GM21381 (cell line): Measurements from ENCODE around the gene PRKN.
"Not testable (repeated sequence)": the region's sequence is repeated elsewhere in the genome, so short reads cannot be mapped to it uniquely, and the experiment has no call there.

Experiments used
- ATAC-seq: cut with Tn5 transposase; IDR thresholded peaks from one replicate; pipeline ENCODE4 v1.9.1; 2021; ENCODE audit warnings: mild to moderate bottlenecking, moderate library complexity; ENCODE audit not compliant: unreplicated experiment

The PRKN gene

DNA sequence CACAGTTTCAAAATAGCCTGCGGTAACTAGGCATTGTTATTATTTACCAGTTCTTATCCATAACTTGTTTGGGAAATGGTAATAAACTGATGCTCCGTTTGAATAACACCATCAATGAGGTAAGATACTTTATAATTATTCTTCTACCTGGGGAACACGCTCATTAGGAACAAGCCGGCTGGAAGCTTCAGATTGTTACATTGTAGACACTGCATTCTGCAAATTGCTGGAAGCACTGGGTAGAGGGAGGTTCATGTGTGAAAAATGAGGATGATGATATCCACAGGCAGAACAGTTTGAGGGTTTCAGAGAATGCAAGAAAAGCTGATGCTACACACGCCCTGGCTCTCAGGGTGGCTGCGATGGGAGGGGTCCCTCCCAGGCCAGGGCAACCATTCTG lies 893.1 kb downstream of the PRKN start:
- ATAC-seq: no peak

DNA sequence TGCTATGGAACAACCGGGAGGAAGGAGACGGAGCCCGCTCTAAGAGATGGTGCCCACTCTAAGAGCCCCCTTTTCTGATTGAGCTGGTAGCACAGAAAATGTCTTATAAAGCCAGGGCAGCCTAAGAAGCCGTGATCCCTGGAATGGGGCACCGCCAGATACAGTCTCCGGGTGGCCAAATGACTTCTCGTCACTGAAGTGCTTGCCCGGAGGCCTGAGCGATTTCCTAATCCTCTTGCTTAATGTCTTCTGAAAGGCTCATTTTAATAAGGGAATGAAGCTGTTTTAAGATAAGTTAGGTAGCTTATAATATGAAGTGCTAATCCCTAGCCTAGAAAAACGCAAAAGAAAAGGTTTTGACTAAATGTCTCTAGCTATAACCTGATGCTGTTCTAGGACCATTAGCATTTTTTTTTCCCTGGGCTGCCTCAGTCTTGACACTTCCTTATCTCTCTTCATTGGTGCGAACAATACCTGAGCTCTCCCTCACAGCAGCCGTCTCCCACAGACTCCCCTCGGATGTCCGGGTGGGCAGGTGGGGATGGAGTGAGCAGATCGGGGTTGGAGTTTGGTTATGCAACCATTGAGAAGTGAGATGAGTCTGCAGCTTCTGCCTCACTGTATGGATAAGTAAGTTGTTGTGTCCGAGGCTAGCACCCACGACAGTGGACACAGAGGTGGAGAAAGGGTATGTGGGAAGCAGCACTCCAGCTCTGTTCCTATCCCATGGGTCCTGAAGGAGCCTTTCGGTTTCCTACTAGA lies 894.3 kb downstream of the PRKN start:
- ATAC-seq: no peak

DNA sequence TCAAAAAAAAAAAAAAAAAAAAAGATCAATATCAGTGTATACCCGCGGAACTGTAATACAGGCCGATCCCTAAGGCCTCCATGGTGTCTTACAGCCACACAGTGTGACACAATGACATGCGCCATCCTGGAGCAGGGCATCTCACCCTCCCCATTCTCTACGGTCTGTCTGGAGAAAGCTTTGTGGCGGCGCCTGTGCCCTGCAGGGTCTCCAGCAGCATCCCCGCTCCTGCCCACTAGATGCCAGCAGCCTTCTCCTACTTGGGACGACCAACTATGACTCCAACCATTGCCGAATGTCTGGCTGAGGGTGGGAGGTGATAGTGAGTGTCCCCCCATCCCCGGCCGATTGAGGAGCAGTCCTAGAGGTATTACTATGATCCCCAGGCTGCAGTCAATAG lies 894.9 kb downstream of the PRKN start:
- ATAC-seq: no peak

DNA sequence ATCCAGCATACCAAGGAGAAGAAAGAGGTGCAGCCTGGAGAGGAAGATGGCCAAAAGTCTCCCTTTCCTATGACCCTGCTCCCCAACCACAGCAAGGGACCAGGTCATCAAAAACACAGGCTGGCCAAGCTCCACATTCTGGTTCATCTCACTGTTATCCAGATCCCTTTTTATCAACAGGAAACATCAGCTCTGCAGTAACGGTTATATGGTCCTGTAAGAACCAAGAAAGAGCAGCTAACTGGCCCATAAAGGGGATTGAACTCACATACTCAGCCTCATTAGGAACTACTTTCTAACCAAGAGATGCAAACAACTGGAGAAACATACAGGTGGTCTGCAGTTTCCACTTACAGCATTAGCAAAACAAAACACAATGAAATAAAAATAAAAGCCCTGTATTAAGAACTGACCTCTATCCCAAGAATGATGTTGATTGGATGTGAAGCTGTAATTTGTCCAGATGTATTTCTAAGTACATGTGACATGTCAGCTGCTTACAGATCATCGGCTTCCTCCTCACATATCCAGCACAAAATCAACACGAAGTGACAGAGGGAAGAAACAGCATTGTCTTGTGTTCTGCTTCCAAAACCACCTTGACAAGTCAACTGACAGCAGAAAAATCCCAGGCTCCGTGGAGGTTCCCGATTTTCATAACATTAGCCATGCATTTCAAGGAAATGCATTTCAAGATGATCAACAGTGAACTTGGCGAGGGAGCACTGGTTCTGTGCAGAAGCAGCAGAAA lies 896.5 kb downstream of the PRKN start:
- no peak for ATAC-seq

DNA sequence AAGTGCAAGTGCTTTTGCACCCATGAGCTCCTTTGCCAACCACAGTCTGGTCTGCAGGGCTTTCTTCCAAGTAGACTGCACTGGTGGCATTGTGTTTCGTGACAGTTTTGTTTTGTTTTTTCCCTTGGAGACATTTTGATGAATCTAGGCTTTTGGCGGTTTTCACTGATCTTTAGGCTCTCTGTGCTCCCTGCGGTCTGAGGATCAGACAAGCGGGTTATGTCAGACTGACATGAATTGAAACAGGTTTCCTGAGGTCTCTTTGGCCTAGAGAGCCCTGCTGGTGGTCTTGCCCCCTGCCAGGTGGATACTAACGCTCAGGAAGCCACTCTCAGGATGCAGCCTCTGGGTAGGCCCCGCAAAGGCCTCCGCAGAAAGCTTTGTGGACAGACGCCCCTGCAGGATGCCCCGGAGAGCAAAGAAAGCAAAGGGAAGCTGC lies 898.3 kb downstream of the PRKN start:
- ATAC-seq: no peak

DNA sequence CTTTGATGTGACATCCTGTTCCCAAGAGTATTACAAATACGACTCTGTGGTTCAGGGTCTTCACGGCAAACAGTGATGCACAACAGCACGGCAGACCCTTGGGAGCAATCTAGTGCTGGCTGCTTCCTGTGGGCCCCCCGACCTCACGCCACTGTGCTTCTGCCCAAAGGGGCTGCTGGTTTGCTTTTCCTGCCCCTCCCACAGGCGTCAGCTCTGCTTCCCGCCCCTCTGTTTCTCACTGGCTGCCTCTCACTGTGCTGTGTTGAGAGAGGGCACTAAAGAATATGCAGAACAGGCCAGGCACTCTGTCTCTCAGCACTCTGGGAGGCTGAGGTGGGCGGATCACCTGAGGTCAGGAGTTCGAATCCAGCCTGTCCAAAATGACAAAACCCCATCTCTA lies 899.2 kb downstream of the PRKN start:
- no peak for ATAC-seq

DNA sequence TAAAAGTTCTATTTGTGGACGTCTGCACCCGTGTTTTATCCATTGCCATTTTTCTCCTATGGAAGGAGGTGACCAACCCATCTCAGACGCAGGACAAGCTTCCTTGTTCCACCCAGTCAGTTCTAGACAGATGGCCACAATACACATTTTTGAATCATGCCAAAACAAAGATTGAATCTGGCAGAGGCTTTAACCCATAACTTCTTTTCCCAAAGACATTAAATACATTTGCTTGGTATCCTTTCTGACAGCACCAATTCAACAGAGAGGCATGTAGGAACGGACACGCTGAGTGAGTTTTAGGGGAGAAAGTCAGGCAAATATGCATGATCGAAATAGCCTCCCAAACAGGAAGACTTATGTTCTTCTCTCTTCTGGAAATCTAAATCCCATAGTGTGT lies 901.1 kb downstream of the PRKN start:
- no peak for ATAC-seq

DNA sequence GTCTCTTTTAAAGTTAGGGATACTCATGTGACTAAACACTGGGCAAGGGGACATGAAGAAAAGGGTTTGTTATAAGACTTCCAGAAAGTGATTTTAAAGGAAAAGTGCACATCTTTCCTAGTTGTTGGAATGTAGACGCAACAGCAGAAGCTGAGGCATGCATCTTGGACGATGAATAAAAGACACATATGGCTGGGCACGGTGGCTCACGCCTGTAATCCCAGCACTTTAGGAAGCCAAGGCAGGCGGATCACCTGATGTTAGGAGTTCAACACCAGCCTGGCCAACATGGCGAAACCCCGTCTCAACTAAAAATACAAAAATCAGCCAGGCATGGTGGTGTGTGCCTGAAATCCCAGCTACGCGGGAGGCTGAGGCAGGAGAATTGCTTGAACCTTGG lies 905.4 kb downstream of the PRKN start:
- not testable (repeated sequence) for ATAC-seq

DNA sequence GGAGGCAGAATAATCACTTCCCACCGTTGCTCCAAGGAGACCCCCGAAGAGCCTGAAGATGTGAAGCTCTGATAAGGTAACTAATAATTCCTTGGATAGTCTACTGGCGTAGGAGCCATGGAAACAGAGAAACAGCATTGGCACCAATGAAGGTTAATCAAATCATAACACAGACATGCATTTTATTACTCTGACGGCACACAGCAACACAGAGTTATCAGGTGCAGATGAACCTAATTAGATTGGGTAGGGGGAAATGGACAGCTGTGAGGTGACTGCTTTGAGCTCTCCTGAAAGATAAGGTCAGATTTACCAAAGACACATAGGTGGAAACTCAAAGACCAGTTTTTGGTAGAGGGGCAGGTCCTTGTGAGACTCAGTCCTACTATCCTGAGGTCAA lies 909.7 kb downstream of the PRKN start:
- no peak for ATAC-seq

DNA sequence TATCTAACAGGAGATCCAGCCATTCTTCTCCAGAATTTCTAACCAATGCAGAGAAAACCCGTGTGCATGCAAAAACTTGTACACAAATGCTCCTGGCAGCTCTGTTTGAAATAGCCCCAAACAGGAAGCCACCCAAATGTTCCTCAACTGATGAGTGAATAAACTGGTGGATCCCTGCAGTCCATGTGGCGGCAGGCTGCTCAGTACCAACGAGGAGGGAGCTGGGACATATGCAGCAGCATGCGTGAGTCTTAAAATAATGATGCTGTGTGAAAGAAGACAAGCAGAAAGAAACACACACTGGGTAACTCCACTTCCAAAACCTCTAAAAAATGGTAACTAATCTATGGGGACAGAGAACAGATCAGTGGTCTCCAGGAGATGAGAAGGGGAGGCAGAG lies 911.6 kb downstream of the PRKN start:
- ATAC-seq: no peak

DNA sequence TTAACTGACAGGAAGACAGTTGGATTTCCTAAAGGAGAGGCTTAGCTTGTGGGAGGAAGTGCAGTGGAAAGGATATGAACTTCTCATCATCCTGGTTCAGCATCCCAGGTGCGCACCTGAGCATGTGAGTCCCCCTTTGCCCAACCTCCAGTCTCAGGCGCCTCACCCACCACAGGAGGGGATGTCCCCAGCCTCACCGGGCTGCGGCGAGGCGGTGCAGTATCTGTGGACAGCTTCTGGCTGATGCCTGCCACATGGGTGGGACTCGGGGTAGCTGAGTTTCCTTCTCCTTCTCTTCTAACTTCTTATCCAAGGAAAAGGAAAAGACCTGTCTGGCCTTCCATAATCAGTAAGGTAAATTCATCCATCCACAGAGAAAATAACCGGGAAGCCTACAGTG lies 914.4 kb downstream of the PRKN start:
- no peak for ATAC-seq

DNA sequence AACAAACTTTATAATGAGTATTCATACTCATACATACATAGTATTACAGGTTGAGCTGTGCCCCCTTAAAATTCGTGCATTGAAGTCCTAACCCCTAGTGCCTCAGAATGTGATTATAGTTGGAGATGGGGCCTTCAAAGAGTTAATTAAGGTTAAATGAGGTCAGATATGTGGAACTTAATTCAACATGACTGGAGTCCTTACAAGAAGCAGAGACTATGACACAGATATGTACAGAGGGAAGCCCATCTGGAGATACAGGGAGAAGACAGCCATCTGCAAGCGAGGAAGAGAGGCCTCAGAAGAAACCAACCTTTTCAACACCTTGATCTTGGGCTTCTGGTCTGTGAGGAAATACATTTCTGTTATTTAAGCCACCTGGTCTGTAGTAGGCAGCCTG lies 917.6 kb downstream of the PRKN start:
- no peak for ATAC-seq

DNA sequence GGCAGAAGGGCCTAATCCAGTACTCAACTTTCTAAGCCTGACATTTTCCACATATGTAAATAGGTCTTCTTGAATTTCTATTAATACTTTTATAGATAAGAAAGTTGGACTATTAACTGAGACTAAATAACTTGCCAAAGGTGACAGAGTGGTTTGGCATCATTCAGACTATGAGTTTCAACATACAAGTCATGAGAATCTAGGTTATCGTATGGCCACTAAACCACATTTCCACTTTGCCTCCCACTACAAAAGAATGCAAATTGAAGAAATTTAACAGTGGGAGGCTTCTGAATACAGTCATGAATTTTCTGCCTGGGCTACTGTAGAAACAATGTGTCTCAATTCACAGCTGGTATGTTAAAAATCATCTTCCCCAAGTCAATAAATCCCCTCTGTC lies 922.7 kb downstream of the PRKN start:
- no peak for ATAC-seq

DNA sequence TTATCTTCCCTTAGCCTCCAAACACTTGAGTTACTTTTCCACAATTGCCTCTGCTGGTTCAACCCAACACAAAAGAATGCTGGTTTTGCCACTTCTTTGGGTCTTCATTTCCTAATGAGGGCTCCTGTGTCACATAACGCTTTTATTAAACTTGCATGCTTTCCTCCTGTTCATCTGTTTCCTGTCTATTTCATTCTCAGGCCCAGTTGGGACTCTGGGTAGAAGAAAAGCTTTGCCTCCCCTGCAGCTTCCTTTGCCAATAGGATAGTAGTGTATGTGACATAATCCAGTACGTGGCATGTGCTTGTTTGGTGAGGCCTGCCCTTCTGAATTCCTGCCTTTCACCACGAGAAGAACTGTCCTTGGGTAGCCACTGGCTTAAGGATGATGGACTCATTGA lies 924.4 kb downstream of the PRKN start:
- no peak for ATAC-seq

DNA sequence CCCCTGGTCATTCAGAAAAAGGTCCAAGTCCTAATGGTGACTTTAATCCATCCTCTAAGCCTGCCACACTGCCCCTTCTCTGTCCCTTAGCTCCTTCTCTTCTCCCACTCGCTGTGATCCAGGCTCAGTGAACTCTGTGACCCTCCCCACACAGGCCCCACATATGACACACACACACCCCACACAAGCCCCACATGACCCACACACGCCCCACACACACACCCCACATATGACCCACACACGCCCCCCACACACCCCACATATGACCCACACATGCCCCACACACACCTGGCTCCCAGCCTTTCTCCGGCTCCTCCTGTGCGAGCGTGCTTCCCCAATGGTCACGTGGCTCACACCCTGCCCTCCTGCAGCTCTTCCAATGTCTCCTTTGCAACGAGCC lies 925.3 kb downstream of the PRKN start:
- ATAC-seq: no peak

DNA sequence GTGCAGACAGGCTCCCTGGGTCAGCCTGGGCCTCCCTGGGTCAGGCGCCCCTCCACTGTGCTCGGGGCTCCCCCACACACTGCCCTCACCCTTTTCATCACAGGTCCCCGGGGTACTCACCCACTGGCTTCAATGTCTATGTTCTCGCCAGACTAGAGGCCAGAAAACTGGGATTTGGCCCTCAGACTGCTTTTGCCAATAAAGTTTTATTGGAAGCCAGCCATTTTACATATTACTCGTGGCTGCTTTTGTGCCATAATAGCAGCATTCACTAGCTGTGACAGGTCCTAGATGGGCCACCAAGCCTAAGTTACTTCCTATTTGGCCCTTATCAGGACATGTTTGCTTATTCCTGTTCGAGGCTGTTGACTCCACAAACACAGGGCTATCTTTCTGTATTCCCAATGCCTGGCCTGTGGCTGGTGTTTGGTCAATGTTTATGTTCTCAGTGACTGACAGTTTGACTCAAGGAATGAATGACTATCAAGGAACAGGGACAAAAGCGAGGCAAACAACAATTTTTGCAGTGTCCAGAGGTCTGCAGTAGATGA lies 928.6 kb downstream of the PRKN start:
- ATAC-seq: no peak

DNA sequence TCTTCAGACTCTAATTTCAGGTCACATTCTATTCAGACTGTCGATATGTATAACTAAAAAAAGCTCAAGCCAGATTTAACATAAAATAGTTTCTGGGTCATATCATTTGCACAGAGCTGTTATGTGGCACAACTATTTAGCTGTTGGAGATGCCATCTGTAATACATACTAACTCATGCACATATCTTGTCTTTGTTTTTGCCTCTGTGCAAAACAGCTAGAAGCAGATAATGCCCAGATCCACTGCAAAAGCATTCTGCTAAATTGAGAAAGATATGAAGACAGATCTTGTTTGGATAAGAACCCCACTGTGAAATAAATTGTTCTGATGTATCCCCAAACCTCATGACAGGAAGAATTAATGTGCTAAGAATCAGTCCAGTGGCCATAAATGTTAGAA lies 930.9 kb downstream of the PRKN start:
- no peak for ATAC-seq

DNA sequence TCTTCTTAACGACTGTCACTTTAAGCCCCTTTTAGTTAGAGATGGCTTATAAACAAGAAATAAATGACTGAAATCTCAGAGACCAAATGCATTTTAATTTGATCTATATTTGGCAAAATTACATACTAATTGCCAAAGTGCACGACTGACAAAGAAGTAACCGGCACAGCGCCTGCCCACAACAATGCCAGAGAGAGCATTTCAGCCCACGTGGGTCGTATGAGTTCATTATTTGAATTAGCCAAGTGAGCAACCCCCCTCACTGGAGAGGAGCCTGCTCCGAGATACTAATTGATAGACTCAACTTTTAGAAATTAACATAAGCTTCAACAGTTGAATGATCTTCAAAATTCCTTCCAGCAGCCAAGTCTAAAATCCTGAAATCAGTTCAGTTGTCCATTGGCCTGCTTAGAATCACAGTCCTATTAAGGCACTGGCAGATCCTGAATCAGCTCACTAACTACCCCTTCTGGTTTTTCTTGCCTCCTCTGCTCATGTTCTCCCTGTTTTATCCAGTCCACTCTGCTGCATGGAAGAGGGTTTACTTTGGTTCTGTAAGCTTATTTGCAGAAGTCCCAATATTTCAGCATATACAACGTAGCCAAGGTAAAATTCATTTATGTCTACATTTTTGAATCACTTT lies 934.6 kb downstream of the PRKN start:
- no peak for ATAC-seq

DNA sequence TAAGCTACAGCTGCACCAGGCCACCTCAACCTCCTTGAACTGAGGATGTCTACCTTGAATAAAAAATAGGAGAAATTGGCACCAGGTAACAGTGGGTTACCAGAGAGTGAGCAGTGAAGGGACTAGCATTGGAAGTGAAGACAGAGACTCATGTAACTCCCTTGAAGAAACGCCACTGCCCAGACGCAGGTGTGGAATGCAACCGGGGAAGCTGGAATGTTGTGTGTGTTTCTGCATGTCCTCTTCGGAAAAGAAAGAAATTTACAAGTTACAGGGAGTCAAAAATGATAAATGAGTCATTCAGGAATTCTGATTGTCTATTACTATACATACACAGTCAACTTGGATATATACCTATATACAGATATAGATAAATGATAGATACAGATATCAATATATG lies 939.0 kb downstream of the PRKN start:
- ATAC-seq: no peak

DNA sequence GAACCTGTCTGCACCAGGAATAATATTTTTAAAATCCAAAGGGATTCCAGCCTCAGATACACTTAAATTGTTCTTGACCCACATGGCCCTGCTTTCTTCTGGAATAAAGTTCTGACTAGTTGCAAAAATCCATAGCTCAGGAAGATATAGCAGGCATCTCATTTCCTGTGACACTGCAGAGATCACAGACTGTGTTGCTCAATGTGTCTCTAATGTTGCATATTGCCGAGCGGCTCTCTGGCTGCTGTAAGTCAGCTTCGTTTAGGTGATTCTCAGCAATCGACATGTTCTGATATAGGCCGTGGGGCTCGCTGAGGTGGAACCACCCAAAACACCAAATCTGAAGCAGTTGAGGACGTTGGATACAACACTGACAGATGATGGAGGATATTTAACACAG lies 955.4 kb downstream of the PRKN start:
- no peak for ATAC-seq

DNA sequence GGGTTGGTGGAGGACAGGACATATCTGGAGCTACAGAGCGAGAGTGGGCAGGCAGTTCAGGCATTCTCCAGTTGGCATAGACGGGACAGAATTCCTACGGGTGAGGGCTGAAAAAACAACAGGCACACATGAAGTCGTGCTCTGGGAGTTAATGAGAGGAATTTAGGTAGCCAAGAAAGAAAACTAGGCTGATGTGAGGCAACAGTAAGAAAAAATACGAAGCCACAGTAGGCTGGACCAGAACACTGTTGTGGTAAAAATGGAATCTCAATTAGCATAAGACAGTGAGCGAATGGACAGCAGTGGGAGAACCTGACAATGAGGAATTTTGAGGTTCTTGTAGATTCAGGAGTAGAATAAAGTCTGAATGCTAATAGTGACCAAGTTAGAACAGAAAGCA lies 965.6 kb downstream of the PRKN start:
- no peak for ATAC-seq

DNA sequence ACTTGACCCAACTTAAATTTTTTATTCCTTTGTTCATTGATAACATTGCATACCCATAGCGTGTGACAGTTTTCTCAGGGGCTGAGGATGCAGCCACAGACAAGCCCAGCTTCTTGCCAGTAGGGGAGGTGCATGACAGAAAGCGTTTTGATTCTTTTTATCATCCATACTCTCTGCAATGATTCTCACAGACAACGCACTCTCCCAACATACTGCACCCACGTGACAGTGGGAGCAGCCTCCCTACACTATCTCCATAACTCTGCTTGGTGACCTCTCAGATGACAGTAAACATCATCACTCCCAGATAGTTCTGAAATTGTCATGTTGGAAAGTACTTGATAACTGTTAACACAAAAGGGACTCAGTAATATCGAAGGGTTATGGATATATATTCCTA lies 972.5 kb downstream of the PRKN start:
- no peak for ATAC-seq
